Mesenchymal stem cell (in vitro differentiated cells and primary cell): ENCODE measurements around the gene ANKEF1.

ENCODE experiments used
- DNase-seq: peaks from one replicate; pipeline ENCODE4 v3.0.0-alpha.2; 2013
- H2AFZ ChIP-seq: one replicate; pipeline ENCODE4 v1.6.1; 2013; ENCODE audit warnings: low read depth, mild to moderate bottlenecking, control low read depth, inconsistent platforms, low read length, moderate library complexity
- H2AK5ac ChIP-seq: 2 replicates; pipeline ENCODE4 v1.6.1; 2013; ENCODE audit warnings: low read length, moderate library complexity, mild to moderate bottlenecking, inconsistent platforms; ENCODE audit not compliant: severe bottlenecking
- H2BK120ac ChIP-seq: one replicate; pipeline ENCODE4 v1.6.1; 2013; ENCODE audit warnings: low read depth, mild to moderate bottlenecking, inconsistent platforms, low read length, moderate library complexity
- H2BK12ac ChIP-seq, 2 experiments: one replicate each; pipeline ENCODE4 v1.6.1; 2013; ENCODE audit warnings: inconsistent platforms in 2 of 2, low read length in 2 of 2, mild to moderate bottlenecking in 2 of 2, moderate library complexity in 2 of 2, control low read depth in 1 of 2
- H2BK15ac ChIP-seq: one replicate; pipeline ENCODE4 v1.6.1; 2013; ENCODE audit warnings: mild to moderate bottlenecking, low read depth, inconsistent platforms; ENCODE audit not compliant: poor library complexity, severe bottlenecking
- H2BK5ac ChIP-seq: 2 replicates; pipeline ENCODE4 v1.6.1; 2013; ENCODE audit warnings: low read depth, mild to moderate bottlenecking, low read length, control low read depth, inconsistent platforms; ENCODE audit not compliant: poor library complexity, severe bottlenecking
- H3K14ac ChIP-seq, 2 experiments: one replicate each; pipeline ENCODE4 v1.6.1; 2013; ENCODE audit warnings: inconsistent platforms in 2 of 2, low read length in 2 of 2, control low read depth in 1 of 2, mild to moderate bottlenecking in 1 of 2, moderate library complexity in 1 of 2
- H3K18ac ChIP-seq, 2 experiments: one replicate each; pipeline ENCODE4 v1.6.1; 2013; ENCODE audit warnings: inconsistent platforms in 2 of 2, low read length in 2 of 2, control low read depth in 1 of 2, low read depth in 1 of 2, mild to moderate bottlenecking in 1 of 2
- H3K23ac ChIP-seq, 2 experiments: one replicate each; pipeline ENCODE4 v1.6.1; 2013; ENCODE audit warnings: inconsistent platforms in 2 of 2, low read length in 2 of 2, mild to moderate bottlenecking in 2 of 2, moderate library complexity in 2 of 2, control low read depth in 1 of 2
- H3K27ac ChIP-seq: 2 replicates; pipeline ENCODE4 v1.5.1; 2013; ENCODE audit warnings: mild to moderate bottlenecking, moderate library complexity, low read length, control low read depth, inconsistent platforms; ENCODE audit not compliant: poor library complexity, severe bottlenecking
- H3K27me3 ChIP-seq, 2 experiments: 2 replicates each; pipeline versions ENCODE4 v1.6.1 to v1.7.0; 2013; ENCODE audit warnings: low read length in 2 of 2, mild to moderate bottlenecking in 2 of 2, moderate library complexity in 2 of 2, control low read depth in 1 of 2, inconsistent platforms in 1 of 2; ENCODE audit not compliant: control insufficient read depth in 1 of 2, insufficient read depth in 1 of 2
- H3K36me3 ChIP-seq, 2 experiments: 2 replicates each; pipeline versions ENCODE4 v1.6.1 to v1.7.0; 2013; ENCODE audit warnings: low read length in 2 of 2, control low read depth in 1 of 2, inconsistent platforms in 1 of 2, low read depth in 1 of 2, mild to moderate bottlenecking in 1 of 2; ENCODE audit not compliant: insufficient read depth in 2 of 2, control insufficient read depth in 1 of 2
- H3K4ac ChIP-seq, 2 experiments: one replicate each; pipeline ENCODE4 v1.6.1; 2013; ENCODE audit warnings: inconsistent platforms in 2 of 2, low read length in 2 of 2, mild to moderate bottlenecking in 2 of 2, moderate library complexity in 2 of 2, control low read depth in 1 of 2, low read depth in 1 of 2
- H3K4me1 ChIP-seq: 2 replicates; pipeline ENCODE4 v1.6.1; 2013; ENCODE audit warnings: low read depth, low read length, control low read depth; ENCODE audit not compliant: control insufficient read depth, insufficient read depth
- H3K4me2 ChIP-seq: 2 replicates; pipeline ENCODE4 v1.6.1; 2013; ENCODE audit warnings: low read length, mild to moderate bottlenecking, inconsistent platforms; ENCODE audit not compliant: poor library complexity, severe bottlenecking
- H3K4me3 ChIP-seq, 2 experiments: 2 replicates each; pipeline versions ENCODE4 v1.5.1 to v1.7.0; 2013; ENCODE audit warnings: low read length in 2 of 2, mild to moderate bottlenecking in 2 of 2, control low read depth in 1 of 2, low read depth in 1 of 2; ENCODE audit not compliant: insufficient read depth in 1 of 2
- H3K79me1 ChIP-seq: replicated peaks from 2 replicates; pipeline ENCODE4 v1.6.1; 2013; ENCODE audit warnings: mild to moderate bottlenecking, control low read depth, low read length, inconsistent platforms; ENCODE audit not compliant: poor library complexity, severe bottlenecking
- H3K9ac ChIP-seq: 2 replicates; pipeline ENCODE4 v1.7.0; 2013; ENCODE audit warnings: mild to moderate bottlenecking, low read length, moderate library complexity
- H3K9me3 ChIP-seq: 2 replicates; pipeline ENCODE4 v1.7.0; 2013; ENCODE audit warnings: mild to moderate bottlenecking, low read length; ENCODE audit not compliant: control insufficient read depth
- H4K8ac ChIP-seq: one replicate; pipeline ENCODE4 v1.6.1; 2013; ENCODE audit warnings: inconsistent platforms, mild to moderate bottlenecking, low read length, moderate library complexity
- H4K91ac ChIP-seq: one replicate; pipeline ENCODE4 v1.6.1; 2013; ENCODE audit warnings: mild to moderate bottlenecking, low read length, inconsistent platforms
- WGBS: methylation state at CpG from one replicate; pipeline ENCODE4 v1.1.7; 2013; ENCODE audit warnings: mixed read lengths; 5-methylcytosine and 5-hydroxymethylcytosine counted together

ANKEF1 gene

GRCh38 chr20:10006447-10007090 is 28.2 kb upstream of the ANKEF1 start:
- Histone ChIP-seq H3K4me1 (no peaks in the 10 kb centered on the region), H4K91ac (no peak overlapping the region), H2BK5ac (no peak overlapping the region), H3K4me3 (no peak overlapping the region), H2AK5ac (no peak overlapping the region), H3K27me3 (no peaks in the 10 kb centered on the region), H2AFZ (no peak overlapping the region), H3K14ac (no peak overlapping the region), H3K36me3 (no peaks in the 10 kb centered on the region), H3K9ac (no peak overlapping the region), H3K27ac (no peak overlapping the region), H2BK120ac (no peak overlapping the region), H3K18ac (no peak overlapping the region), H3K9me3 (no peaks in the 10 kb centered on the region), H2BK15ac (no peak overlapping the region), H2BK12ac (no peak overlapping the region), H4K8ac (no peak overlapping the region), H3K4me2 (no peak overlapping the region), H3K79me1 (no peaks in the 10 kb centered on the region), H3K4ac (no peak overlapping the region), H3K23ac (no peak overlapping the region)
- 86% methylated on average over 4 of the region's 4 CpGs for WGBS
- DNase-seq: no peak

DNA sequence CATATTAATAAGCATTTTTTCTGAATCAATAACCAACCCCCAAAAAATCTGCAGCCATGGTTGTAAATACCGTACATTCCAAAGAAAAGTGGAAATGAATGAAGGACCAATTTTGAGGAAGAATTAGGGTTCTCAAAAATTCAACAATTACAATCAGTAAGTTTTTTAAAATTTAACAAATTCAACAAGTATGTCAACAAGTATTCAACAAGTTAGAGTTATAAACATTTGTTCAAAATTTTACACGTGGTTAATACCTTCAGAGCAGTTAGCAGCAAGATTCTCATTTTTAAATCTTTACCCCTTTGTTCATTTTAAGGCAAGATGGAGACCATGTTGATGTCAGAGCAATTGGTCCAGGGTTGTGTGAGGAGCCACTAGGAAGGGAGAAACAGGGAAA is 27.6 kb upstream of the ANKEF1 start:
- no peak overlapping the region for H2BK120ac ChIP-seq
- H2BK15ac ChIP-seq: no peak overlapping the region
- no peaks in the 10 kb centered on the region for H3K27me3 ChIP-seq
- no peaks in the 10 kb centered on the region for H3K9me3 ChIP-seq
- H4K91ac ChIP-seq: no peak overlapping the region
- H3K23ac ChIP-seq: no peak overlapping the region
- H2BK12ac ChIP-seq: no peak overlapping the region
- no peaks in the 10 kb centered on the region for H3K79me1 ChIP-seq
- H3K4me3 ChIP-seq: no peak overlapping the region
- no peak for DNase-seq
- H3K36me3 ChIP-seq: no peaks in the 10 kb centered on the region
- no peak overlapping the region for H2BK5ac ChIP-seq
- no peak overlapping the region for H3K4me2 ChIP-seq
- H3K18ac ChIP-seq: no peak overlapping the region
- no peak overlapping the region for H3K4ac ChIP-seq
- H3K14ac ChIP-seq: no peak overlapping the region
- WGBS: no CpG with 5 or more reads among the region's 2 CpGs
- H3K4me1 ChIP-seq: no peaks in the 10 kb centered on the region
- no peak overlapping the region for H2AFZ ChIP-seq
- no peak overlapping the region for H4K8ac ChIP-seq
- no peak overlapping the region for H2AK5ac ChIP-seq
- no peak overlapping the region for H3K27ac ChIP-seq
- H3K9ac ChIP-seq: no peak overlapping the region

DNA sequence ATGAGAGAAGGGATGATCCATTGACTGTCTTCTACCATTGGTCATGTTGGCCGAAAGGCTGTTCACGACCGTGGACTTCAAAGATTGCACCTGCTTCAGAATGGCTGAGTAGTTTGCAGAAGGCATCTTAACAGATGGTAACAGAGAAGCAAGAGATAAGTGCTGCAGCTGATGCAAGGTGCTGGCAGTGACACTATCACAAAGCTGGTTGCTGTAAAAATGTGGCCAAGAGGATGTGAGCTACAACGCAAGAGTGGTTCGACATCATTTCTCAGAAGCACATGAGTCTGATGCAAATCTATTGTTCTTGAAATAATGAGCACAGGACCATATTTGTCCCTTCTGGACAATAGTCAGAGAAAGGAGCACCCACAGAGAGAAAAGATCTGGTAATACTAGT is 27.0 kb upstream of the ANKEF1 start:
- no peak overlapping the region for H4K8ac ChIP-seq
- H3K36me3 ChIP-seq: no peaks in the 10 kb centered on the region
- no peak overlapping the region for H3K27ac ChIP-seq
- no peak overlapping the region for H3K18ac ChIP-seq
- H3K4me2 ChIP-seq: no peak overlapping the region
- no peak overlapping the region for H2AFZ ChIP-seq
- H3K79me1 ChIP-seq: no peaks in the 10 kb centered on the region
- no peaks in the 10 kb centered on the region for H3K27me3 ChIP-seq
- no peak overlapping the region for H3K4me3 ChIP-seq
- no peak for DNase-seq
- no peak overlapping the region for H3K9ac ChIP-seq
- no peak overlapping the region for H4K91ac ChIP-seq
- H3K9me3 ChIP-seq: no peaks in the 10 kb centered on the region
- H2BK5ac ChIP-seq: no peak overlapping the region
- H3K14ac ChIP-seq: no peak overlapping the region
- H3K4ac ChIP-seq: no peak overlapping the region
- H2AK5ac ChIP-seq: no peak overlapping the region
- H2BK15ac ChIP-seq: no peak overlapping the region
- WGBS: 91% methylated on average over 5 of the region's 5 CpGs
- no peak overlapping the region for H3K23ac ChIP-seq
- no peak overlapping the region for H2BK12ac ChIP-seq
- H2BK120ac ChIP-seq: no peak overlapping the region
- no peaks in the 10 kb centered on the region for H3K4me1 ChIP-seq

GRCh38 chr20:10012464-10012863 is 22.3 kb upstream of the ANKEF1 start:
- no peak overlapping the region for H2BK5ac ChIP-seq
- no peak overlapping the region for H3K14ac ChIP-seq
- H2BK15ac ChIP-seq: no peak overlapping the region
- H3K18ac ChIP-seq: no peak overlapping the region
- H3K4me1 ChIP-seq: no peaks in the 10 kb centered on the region
- no peak overlapping the region for H3K9ac ChIP-seq
- no peaks in the 10 kb centered on the region for H3K36me3 ChIP-seq
- no peak overlapping the region for H4K91ac ChIP-seq
- no peak for DNase-seq
- H2BK12ac ChIP-seq: no peak overlapping the region
- H3K23ac ChIP-seq: no peak overlapping the region
- H2BK120ac ChIP-seq: no peak overlapping the region
- 80% methylated on average over 1 of the region's 5 CpGs for WGBS
- H3K4me3 ChIP-seq: no peak overlapping the region
- no peaks in the 10 kb centered on the region for H3K9me3 ChIP-seq
- H2AFZ ChIP-seq: no peak overlapping the region
- H3K79me1 ChIP-seq: no peaks in the 10 kb centered on the region
- H3K4ac ChIP-seq: no peak overlapping the region
- no peak overlapping the region for H3K27ac ChIP-seq
- no peak overlapping the region for H4K8ac ChIP-seq
- no peak overlapping the region for H3K4me2 ChIP-seq
- H3K27me3 ChIP-seq: no peaks in the 10 kb centered on the region
- H2AK5ac ChIP-seq: no peak overlapping the region
